HepG2 (cell line): ENCODE measurements around the gene MSRB3. TPM values are rescaled to one million over a fixed set of nuclear protein-coding genes. Genes with fewer than 3 reads are reported as not detected.

Experiments
- ATAC-seq: fragments of 200-7000 bp; cut with Tn5 transposase; 3 replicates; pipeline ENCODE4 v1.9.1; 2020; ENCODE audit warnings: mild to moderate bottlenecking, moderate library complexity
- BruUV-seq: library from RNA; stranded (reverse); fragments of 400-500 nt; replicated peaks from 2 replicates; lab custom pipeline; 2021; lab: Mats Ljungman, UMichigan
- CTCF ChIA-PET: fragments of 300-600 bp; formaldehyde crosslinking; extraction: SDS; loops from one replicate; lab custom pipeline; 2021; ENCODE audit warnings: low total read pairs, inconsistent platforms, low intra/inter-chr PET ratio; lab: Yijun Ruan, JAX
- POLR2A ChIA-PET: fragments of 350-600 bp; sonication (Branson Sonifier 250); formaldehyde crosslinking; loops from one replicate; lab custom pipeline; 2020; ENCODE audit warnings: antibody characterized with exemption, inconsistent platforms; lab: Yijun Ruan, JAX
- DNase-seq: peaks from one replicate; pipeline ENCODE4 v3.0.0-alpha.2; 2015; ENCODE audit warnings: low spot score
- FAIRE-seq: peaks from 3 replicates; lab custom pipeline; 2011; peaks lifted over from hg19 to GRCh38; lab: Jason Lieb, UNC
- H2AFZ ChIP-seq: one replicate; pipeline ENCODE4 v1.6.1; 2011; ENCODE audit warnings: low read length, inconsistent platforms
- H3K27ac ChIP-seq: fragments of 300-600 bp; 3 replicates; pipeline ENCODE4 v1.8.0; 2011; ENCODE audit warnings: mixed run types, mild to moderate bottlenecking, mixed read lengths, low read length, inconsistent platforms; ENCODE audit not compliant: insufficient read depth; ENCODE audit errors: extremely low read length
- H3K27me3 ChIP-seq, 2 experiments: fragments of 200-600 bp in 1 of 2; 2 replicates in 1 of 2; 3 replicates in 1 of 2; pipeline versions ENCODE4 v1.6.0 to v1.8.0; 2011; ENCODE audit warnings: low read length in 2 of 2, mild to moderate bottlenecking in 2 of 2, moderate library complexity in 2 of 2, inconsistent platforms in 1 of 2; ENCODE audit not compliant: insufficient read depth in 2 of 2, control insufficient read depth in 1 of 2
- H3K36me3 ChIP-seq, 2 experiments: fragments of 200-600 bp in 1 of 2; replicated peaks in 1 of 2; 2 replicates in 1 of 2; 3 replicates in 1 of 2; pipeline versions ENCODE4 v1.5.1 to v1.8.0; 2011; ENCODE audit warnings: low read length in 2 of 2, inconsistent platforms in 1 of 2; ENCODE audit not compliant: insufficient read depth in 2 of 2, control insufficient read depth in 1 of 2
- H3K4me1 ChIP-seq: 2 replicates; pipeline ENCODE4 v1.5.1; 2012; ENCODE audit warnings: low read length, inconsistent platforms; ENCODE audit not compliant: insufficient read depth
- H3K4me2 ChIP-seq: 2 replicates; pipeline ENCODE4 v1.6.0; 2011; ENCODE audit warnings: low read depth, low read length, inconsistent platforms
- H3K4me3 ChIP-seq, 3 experiments: fragments of 200-600 bp in 1 of 3; sonication (generic), shearing (Covaris generic) in 1 of 3; replicated peaks in 1 of 3; 2 replicates each; pipeline ENCODE4 v1.5.1; 2011 to 2016; ENCODE audit warnings: low read length in 3 of 3, inconsistent platforms in 2 of 3, low read depth in 2 of 3, mild to moderate bottlenecking in 2 of 3, control low read depth in 1 of 3, mixed read lengths in 1 of 3; ENCODE audit not compliant: insufficient read depth in 1 of 3
- H3K79me2 ChIP-seq: one replicate; pipeline ENCODE4 v1.6.1; 2011; ENCODE audit warnings: low read length, inconsistent platforms; ENCODE audit not compliant: insufficient read depth
- H3K9ac ChIP-seq: 2 replicates; pipeline ENCODE4 v1.6.0; 2011; ENCODE audit warnings: mild to moderate bottlenecking, low read depth, low read length, inconsistent platforms; ENCODE audit not compliant: insufficient read depth
- H3K9me3 ChIP-seq: 2 replicates; pipeline ENCODE4 v1.5.1; 2012; ENCODE audit warnings: mild to moderate bottlenecking, low read length
- H4K20me1 ChIP-seq: 2 replicates; pipeline ENCODE4 v1.6.0; 2011; ENCODE audit warnings: inconsistent platforms, mild to moderate bottlenecking, low read length, moderate library complexity; ENCODE audit not compliant: insufficient read depth
- BCL6 ChIP-seq: IDR thresholded peaks from 2 replicates; pipeline ENCODE4 v1.6.1; 2016; ENCODE audit warnings: missing genetic modification reagents, missing compliant biosample characterization
- HDAC2 ChIP-seq: sonication (generic); formaldehyde crosslinking; IDR thresholded peaks from 2 replicates; pipeline ENCODE4 v1.4.0; 2020; ENCODE audit warnings: missing genetic modification reagents
- HNF4G ChIP-seq, 2 experiments: sonication (generic) in 1 of 2; formaldehyde crosslinking in 1 of 2; IDR thresholded peaks; 2 replicates each; pipeline versions ENCODE4 v1.4.0 to v1.6.1; 2011 to 2020; ENCODE audit warnings: borderline replicate concordance in 2 of 2, low read depth in 2 of 2, mild to moderate bottlenecking in 2 of 2, low read length in 1 of 2, missing genetic modification reagents in 1 of 2, moderate library complexity in 1 of 2
- NONO ChIP-seq, 2 experiments: fragments of 450-650 bp in 1 of 2; sonication (generic) in 1 of 2; formaldehyde crosslinking in 1 of 2; IDR thresholded peaks in 1 of 2; conservative IDR thresholded peaks in 1 of 2; 2 replicates each; pipeline versions ENCODE4 v1.6.1 to v1.8.0; 2017 to 2022; ENCODE audit warnings: mild to moderate bottlenecking in 1 of 2, missing genetic modification reagents in 1 of 2, moderate library complexity in 1 of 2
- REL ChIP-seq: sonication (generic); formaldehyde crosslinking; conservative IDR thresholded peaks from 2 replicates; pipeline ENCODE4 v1.8.0; 2022; ENCODE audit warnings: mild to moderate bottlenecking, missing genetic modification reagents, moderate library complexity
- SMYD3 ChIP-seq: sonication (generic); formaldehyde crosslinking; IDR thresholded peaks from 2 replicates; pipeline ENCODE4 v1.8.1; 2023; ENCODE audit warnings: mild to moderate bottlenecking, missing genetic modification reagents
- ZFP36 ChIP-seq: fragments of 150-350 bp; IDR thresholded peaks from 2 replicates; pipeline ENCODE4 v1.6.1; 2018; ENCODE audit warnings: borderline replicate concordance, low read length, low read depth; ENCODE audit not compliant: partially characterized antibody
- ZNF260 ChIP-seq: sonication (generic); formaldehyde crosslinking; IDR thresholded peaks from 2 replicates; pipeline ENCODE4 v1.4.0; 2020; ENCODE audit warnings: missing genetic modification reagents, low read depth, mild to moderate bottlenecking, borderline replicate concordance
- ZNF740 ChIP-seq: sonication (generic); formaldehyde crosslinking; IDR thresholded peaks from 2 replicates; pipeline ENCODE4 v1.4.0; 2020; ENCODE audit warnings: missing genetic modification reagents
- WGBS: methylation state at CpG from one replicate; pipeline ENCODE4 v1.1.6; 2017; ENCODE audit warnings: low lambda C conversion rate; 5-methylcytosine and 5-hydroxymethylcytosine counted together
- in situ Hi-C: cut with HindIII; loops from 2 replicates; pipeline ENCODE4 v1.10.0; 2017; ENCODE audit warnings: low pct_unique_long_range_greater_than_20kb; ENCODE audit not compliant: extremely low pct_ligation_motif_present
- intact Hi-C: fragments of 100-400 bp; cut with micrococcal nuclease; formaldehyde crosslinking; loops from one replicate; pipeline ENCODE4 v1.10.0; 2022; ENCODE audit not compliant: unreplicated experiment
- polyA plus RNA-seq, 8 experiments: library from polyadenylated mRNA; depleted of rRNA in 3 of 8; stranded (reverse) in 7 of 8; unstranded in 1 of 8; fragments of >200 nt; fragmentation: Illumina TruSeq in 4 of 8; extraction: Trizol in 4 of 8; gene quantifications; 2 replicates each; pipeline versions ENCODE4 v1.2.1 to v1.2.3, GENCODE V29; 2011 to 2016; ENCODE audit warnings: low read depth in 4 of 8, missing spikeins in 1 of 8, mixed read lengths in 1 of 8; ENCODE audit not compliant: insufficient read depth in 1 of 8
- total RNA-seq, 5 experiments: library from RNA; depleted of rRNA; stranded (reverse); fragments of >200 nt; fragmentation: Illumina TruSeq; extraction: Trizol; gene quantifications; 2 replicates each; pipeline ENCODE4 v1.2.3, GENCODE V29; 2016; ENCODE audit warnings: low read depth in 1 of 5
- TF ChIP-seq, protein P1 (sequence below): sonication (generic); formaldehyde crosslinking; IDR thresholded peaks from 2 replicates; pipeline ENCODE4 v1.4.0; 2020; ENCODE audit warnings: missing genetic modification reagents
- TF ChIP-seq, protein P2 (sequence below): IDR thresholded peaks from 2 replicates; pipeline ENCODE4 v1.6.1; 2016; ENCODE audit warnings: control low read depth
- TF ChIP-seq, protein P3 (sequence below): sonication (generic); formaldehyde crosslinking; IDR thresholded peaks from 2 replicates; pipeline ENCODE4 v1.4.0; 2020; ENCODE audit warnings: missing genetic modification reagents, mild to moderate bottlenecking, borderline replicate concordance

MSRB3 gene
- total and polyA plus RNA-seq, 2 of the 13 experiments (the other 11 are each of a cell fraction or from before 2014, with no cell fraction given) = 1.5 to 1.9 TPM

DNA sequence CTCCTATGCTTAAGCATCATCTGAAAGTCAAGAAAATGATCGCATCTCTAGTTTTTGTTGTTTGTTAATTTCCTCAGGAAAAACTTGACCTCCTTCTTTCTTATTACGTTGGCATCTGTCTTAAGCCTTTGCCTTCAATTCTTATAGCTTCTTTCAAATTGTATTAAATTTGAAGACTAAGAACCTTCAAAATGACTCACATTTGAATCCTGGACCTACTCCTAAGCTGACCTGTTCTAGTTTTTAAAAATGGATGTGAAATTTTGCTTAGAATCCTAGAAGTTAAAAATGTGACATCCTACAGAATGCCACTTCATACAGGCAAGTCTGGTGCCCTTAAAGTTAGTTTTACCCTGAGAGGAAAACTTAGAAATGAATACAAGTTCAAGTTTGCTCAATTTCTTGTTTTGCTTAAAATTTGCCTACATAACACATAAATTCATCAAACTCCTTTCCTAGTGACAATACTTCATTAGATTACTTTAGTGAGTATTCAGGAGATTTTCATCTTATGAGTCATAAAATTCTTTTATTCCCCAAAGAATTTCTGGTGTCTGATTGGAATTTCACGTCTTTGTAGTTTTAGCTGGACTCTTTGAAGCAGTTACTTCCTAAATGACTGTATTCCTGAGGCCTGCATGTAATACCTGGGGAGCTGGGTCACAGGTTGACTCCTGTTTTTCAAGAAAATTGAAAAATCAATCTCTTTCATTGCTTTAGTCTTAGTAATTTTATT is 152.3 kb downstream of the MSRB3 start:
- WGBS = 50% methylated on average over 3 of the region's 3 CpGs
- no peak overlapping the region for H3K4me3 ChIP-seq
- H3K9ac ChIP-seq = no peak overlapping the region
- FAIRE-seq (no peak), ATAC-seq (no peak), DNase-seq (peak; percentile 10)
- no peaks in the 10 kb centered on the region for H3K9me3 ChIP-seq
- intact Hi-C loops (no loop called here), in situ Hi-C loops (no loop called here)
- no peaks in the 10 kb centered on the region; a peak in 1 of 5 replicates for H3K27me3 ChIP-seq
- ChIA-PET CTCF (no interaction called here), POLR2A (no interaction called here)
- H3K36me3 ChIP-seq = no peaks in the 10 kb centered on the region
- H3K27ac ChIP-seq = no peak overlapping the region
- H3K4me2 ChIP-seq = no peak overlapping the region
- no peaks in the 10 kb centered on the region for H3K79me2 ChIP-seq
- H3K4me1 ChIP-seq = no peaks in the 10 kb centered on the region
- no TSS peak for BruUV-seq
- H2AFZ ChIP-seq = no peak overlapping the region
- no peaks in the 10 kb centered on the region for H4K20me1 ChIP-seq
- TF ChIP-seq SMYD3 (CRISPR knock-in tag) (no peak), HDAC2 (CRISPR knock-in tag) (no peak), BCL6 (no peak), ZNF260 (CRISPR knock-in tag) (no peak), REL (no peak), HNF4G (IDR thresholded peaks at IDR 0.05; ENCODE audit: borderline replicate concordance, low read depth, low read length) (no peak), HNF4G (CRISPR knock-in tag; IDR thresholded peaks at IDR 0.05; ENCODE audit: borderline replicate concordance, low read depth) (no peak), NONO (IDR thresholded peaks at IDR 0.05) (no peak), NONO (CRISPR knock-in tag; conservative IDR thresholded peaks at IDR 0.05) (no peak), ZNF740 (CRISPR knock-in tag) (no peak), ZFP36 (no peak)
- TF ChIP-seq, protein P1, sequence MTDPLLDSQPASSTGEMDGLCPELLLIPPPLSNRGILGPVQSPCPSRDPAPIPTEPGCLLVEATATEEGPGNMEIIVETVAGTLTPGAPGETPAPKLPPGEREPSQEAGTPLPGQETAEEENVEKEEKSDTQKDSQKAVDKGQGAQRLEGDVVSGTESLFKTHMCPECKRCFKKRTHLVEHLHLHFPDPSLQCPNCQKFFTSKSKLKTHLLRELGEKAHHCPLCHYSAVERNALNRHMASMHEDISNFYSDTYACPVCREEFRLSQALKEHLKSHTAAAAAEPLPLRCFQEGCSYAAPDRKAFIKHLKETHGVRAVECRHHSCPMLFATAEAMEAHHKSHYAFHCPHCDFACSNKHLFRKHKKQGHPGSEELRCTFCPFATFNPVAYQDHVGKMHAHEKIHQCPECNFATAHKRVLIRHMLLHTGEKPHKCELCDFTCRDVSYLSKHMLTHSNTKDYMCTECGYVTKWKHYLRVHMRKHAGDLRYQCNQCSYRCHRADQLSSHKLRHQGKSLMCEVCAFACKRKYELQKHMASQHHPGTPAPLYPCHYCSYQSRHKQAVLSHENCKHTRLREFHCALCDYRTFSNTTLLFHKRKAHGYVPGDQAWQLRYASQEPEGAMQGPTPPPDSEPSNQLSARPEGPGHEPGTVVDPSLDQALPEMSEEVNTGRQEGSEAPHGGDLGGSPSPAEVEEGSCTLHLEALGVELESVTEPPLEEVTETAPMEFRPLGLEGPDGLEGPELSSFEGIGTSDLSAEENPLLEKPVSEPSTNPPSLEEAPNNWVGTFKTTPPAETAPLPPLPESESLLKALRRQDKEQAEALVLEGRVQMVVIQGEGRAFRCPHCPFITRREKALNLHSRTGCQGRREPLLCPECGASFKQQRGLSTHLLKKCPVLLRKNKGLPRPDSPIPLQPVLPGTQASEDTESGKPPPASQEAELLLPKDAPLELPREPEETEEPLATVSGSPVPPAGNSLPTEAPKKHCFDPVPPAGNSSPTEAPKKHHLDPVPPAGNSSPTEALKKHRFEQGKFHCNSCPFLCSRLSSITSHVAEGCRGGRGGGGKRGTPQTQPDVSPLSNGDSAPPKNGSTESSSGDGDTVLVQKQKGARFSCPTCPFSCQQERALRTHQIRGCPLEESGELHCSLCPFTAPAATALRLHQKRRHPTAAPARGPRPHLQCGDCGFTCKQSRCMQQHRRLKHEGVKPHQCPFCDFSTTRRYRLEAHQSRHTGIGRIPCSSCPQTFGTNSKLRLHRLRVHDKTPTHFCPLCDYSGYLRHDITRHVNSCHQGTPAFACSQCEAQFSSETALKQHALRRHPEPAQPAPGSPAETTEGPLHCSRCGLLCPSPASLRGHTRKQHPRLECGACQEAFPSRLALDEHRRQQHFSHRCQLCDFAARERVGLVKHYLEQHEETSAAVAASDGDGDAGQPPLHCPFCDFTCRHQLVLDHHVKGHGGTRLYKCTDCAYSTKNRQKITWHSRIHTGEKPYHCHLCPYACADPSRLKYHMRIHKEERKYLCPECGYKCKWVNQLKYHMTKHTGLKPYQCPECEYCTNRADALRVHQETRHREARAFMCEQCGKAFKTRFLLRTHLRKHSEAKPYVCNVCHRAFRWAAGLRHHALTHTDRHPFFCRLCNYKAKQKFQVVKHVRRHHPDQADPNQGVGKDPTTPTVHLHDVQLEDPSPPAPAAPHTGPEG = no peak
- TF ChIP-seq, protein P2, sequence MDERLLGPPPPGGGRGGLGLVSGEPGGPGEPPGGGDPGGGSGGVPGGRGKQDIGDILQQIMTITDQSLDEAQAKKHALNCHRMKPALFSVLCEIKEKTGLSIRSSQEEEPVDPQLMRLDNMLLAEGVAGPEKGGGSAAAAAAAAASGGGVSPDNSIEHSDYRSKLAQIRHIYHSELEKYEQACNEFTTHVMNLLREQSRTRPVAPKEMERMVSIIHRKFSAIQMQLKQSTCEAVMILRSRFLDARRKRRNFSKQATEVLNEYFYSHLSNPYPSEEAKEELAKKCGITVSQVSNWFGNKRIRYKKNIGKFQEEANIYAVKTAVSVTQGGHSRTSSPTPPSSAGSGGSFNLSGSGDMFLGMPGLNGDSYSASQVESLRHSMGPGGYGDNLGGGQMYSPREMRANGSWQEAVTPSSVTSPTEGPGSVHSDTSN = no peak
- TF ChIP-seq, protein P3, sequence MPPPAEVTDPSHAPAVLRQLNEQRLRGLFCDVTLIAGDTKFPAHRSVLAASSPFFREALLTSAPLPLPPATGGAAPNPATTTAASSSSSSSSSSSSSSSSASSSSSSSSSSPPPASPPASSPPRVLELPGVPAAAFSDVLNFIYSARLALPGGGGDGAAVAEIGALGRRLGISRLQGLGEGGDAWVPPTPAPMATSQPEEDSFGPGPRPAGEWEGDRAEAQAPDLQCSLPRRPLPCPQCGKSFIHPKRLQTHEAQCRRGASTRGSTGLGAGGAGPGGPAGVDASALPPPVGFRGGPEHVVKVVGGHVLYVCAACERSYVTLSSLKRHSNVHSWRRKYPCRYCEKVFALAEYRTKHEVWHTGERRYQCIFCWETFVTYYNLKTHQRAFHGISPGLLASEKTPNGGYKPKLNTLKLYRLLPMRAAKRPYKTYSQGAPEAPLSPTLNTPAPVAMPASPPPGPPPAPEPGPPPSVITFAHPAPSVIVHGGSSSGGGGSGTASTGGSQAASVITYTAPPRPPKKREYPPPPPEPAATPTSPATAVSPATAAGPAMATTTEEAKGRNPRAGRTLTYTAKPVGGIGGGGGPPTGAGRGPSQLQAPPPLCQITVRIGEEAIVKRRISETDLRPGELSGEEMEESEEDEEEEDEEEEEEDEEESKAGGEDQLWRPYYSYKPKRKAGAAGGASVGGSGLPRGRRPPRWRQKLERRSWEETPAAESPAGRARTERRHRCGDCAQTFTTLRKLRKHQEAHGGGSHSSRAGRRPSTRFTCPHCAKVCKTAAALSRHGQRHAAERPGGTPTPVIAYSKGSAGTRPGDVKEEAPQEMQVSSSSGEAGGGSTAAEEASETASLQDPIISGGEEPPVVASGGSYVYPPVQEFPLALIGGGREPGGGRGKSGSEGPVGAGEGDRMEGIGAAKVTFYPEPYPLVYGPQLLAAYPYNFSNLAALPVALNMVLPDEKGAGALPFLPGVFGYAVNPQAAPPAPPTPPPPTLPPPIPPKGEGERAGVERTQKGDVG = no peak
